Activated naive CD4-positive, alpha-beta T cell treated with anti-CD3 and anti-CD28 coated beads, Interleukin-2, amount 50 U/mL, for 24 hours (primary cell): Measurements from ENCODE around the gene PRR36.
"Not testable (repeated sequence)": the region's sequence is repeated elsewhere in the genome, so short reads cannot be mapped to it uniquely, and the experiment has no call there.

Experiments used
- H3K27ac Mint-ChIP-seq: one replicate; pipeline ENCODE4 v1.8.0; 2021; ENCODE audit warnings: mild to moderate bottlenecking, mixed read lengths
- H3K27me3 Mint-ChIP-seq: one replicate; pipeline ENCODE4 v1.8.0; 2021; ENCODE audit warnings: mixed read lengths
- H3K36me3 Mint-ChIP-seq: one replicate; pipeline ENCODE4 v1.8.0; 2021; ENCODE audit warnings: mixed read lengths
- H3K4me1 Mint-ChIP-seq: one replicate; pipeline ENCODE4 v1.8.0; 2021; ENCODE audit warnings: mixed read lengths
- H3K4me3 Mint-ChIP-seq: one replicate; pipeline ENCODE4 v1.8.0; 2021; ENCODE audit warnings: mild to moderate bottlenecking, mixed read lengths
- H3K9me3 Mint-ChIP-seq: one replicate; pipeline ENCODE4 v1.8.0; 2021; ENCODE audit warnings: mixed read lengths

PRR36 gene

GRCh38 chr19:7874076-7874896 is at the start of gene PRR36:
PRR36 (minus strand) TSS chr19:7874390; CDS start chr19:7873689, 701 bp downstream.
- H3K4me3 Mint-ChIP-seq, result peak within 1 kb of the TSS; percentile 82
- H3K36me3 Mint-ChIP-seq, result no peaks in the 10 kb centered on the region
- no peak within 1 kb of the TSS for H3K27ac Mint-ChIP-seq
- H3K27me3 Mint-ChIP-seq, result peaks cover 12% of the 10 kb centered on the region
- peaks cover 23% of the 10 kb centered on the region for H3K4me1 Mint-ChIP-seq
- H3K9me3 Mint-ChIP-seq, result no peaks in the 10 kb centered on the region

- Mint-ChIP-seq H3K36me3 (no peaks in the 10 kb centered on the region), H3K4me1 (peaks cover 33% of the 10 kb centered on the region), H3K27ac (no peak overlapping the region), H3K27me3 (peaks cover 4% of the 10 kb centered on the region), H3K4me3 (no peak overlapping the region), H3K9me3 (no peaks in the 10 kb centered on the region)
Observed at GRCh38 chr19:7923295-7924191, 49.4 kb upstream of the PRR36 start.

GRCh38 chr19:7922836-7923195 is 48.6 kb upstream of the PRR36 start:
- Mint-ChIP-seq H3K27ac (no peak overlapping the region), H3K27me3 (peaks cover 8% of the 10 kb centered on the region), H3K4me1 (peaks cover 35% of the 10 kb centered on the region), H3K4me3 (no peak overlapping the region), H3K9me3 (no peaks in the 10 kb centered on the region), H3K36me3 (no peaks in the 10 kb centered on the region)

GRCh38 chr19:7921967-7922835 is 48.0 kb upstream of the PRR36 start:
- Mint-ChIP-seq H3K4me3 (peak overlapping the region; percentile 8), H3K36me3 (no peaks in the 10 kb centered on the region), H3K27me3 (peaks cover 8% of the 10 kb centered on the region), H3K9me3 (no peaks in the 10 kb centered on the region), H3K27ac (no peak overlapping the region), H3K4me1 (peaks cover 36% of the 10 kb centered on the region)

- Mint-ChIP-seq H3K4me1 (peaks cover 37% of the 10 kb centered on the region), H3K27ac (peak overlapping the region; percentile 66), H3K27me3 (peaks cover 8% of the 10 kb centered on the region)
Observed at GRCh38 chr19:7921302-7921966, 47.2 kb upstream of the PRR36 start.

GRCh38 chr19:7920519-7921301 is 46.5 kb upstream of the PRR36 start:
- Mint-ChIP-seq H3K27ac (peak overlapping the region; percentile 66), H3K4me3 (peak overlapping the region; percentile 89), H3K27me3 (peaks cover 11% of the 10 kb centered on the region), H3K36me3 (no peaks in the 10 kb centered on the region), H3K4me1 (peaks cover 35% of the 10 kb centered on the region), H3K9me3 (no peaks in the 10 kb centered on the region)

More at GRCh38 chr19:7921302-7921966, 47.2 kb upstream of the PRR36 start:
- Mint-ChIP-seq H3K36me3 (no peaks in the 10 kb centered on the region), H3K9me3 (no peaks in the 10 kb centered on the region), H3K4me3 (peak overlapping the region; percentile 89)

GRCh38 chr19:7919610-7920518 is 45.7 kb upstream of the PRR36 start, which contains the start of gene SNAPC2:
SNAPC2 (plus strand) TSS chr19:7920338; CDS start chr19:7920367, 29 bp downstream.
- Mint-ChIP-seq H3K9me3 (no peaks in the 10 kb centered on the region), H3K4me3 (peak within 1 kb of the TSS; percentile 89), H3K4me1 (peaks cover 35% of the 10 kb centered on the region), H3K36me3 (no peaks in the 10 kb centered on the region), H3K27ac (peak within 1 kb of the TSS; percentile 66), H3K27me3 (peaks cover 15% of the 10 kb centered on the region)

GRCh38 chr19:7918615-7919421 is 44.6 kb upstream of the PRR36 start:
- peak overlapping the region; percentile 49 for H3K4me3 Mint-ChIP-seq
- H3K27me3 Mint-ChIP-seq, result peaks cover 16% of the 10 kb centered on the region
- no peaks in the 10 kb centered on the region for H3K36me3 Mint-ChIP-seq
- H3K9me3 Mint-ChIP-seq, result no peaks in the 10 kb centered on the region
- peaks cover 35% of the 10 kb centered on the region for H3K4me1 Mint-ChIP-seq
- no peak overlapping the region for H3K27ac Mint-ChIP-seq

- H3K9me3 Mint-ChIP-seq, H3K36me3 Mint-ChIP-seq, H3K27ac Mint-ChIP-seq: not testable (repeated sequence)
- Mint-ChIP-seq H3K4me3 (peak overlapping the region; percentile 49), H3K4me1 (peaks cover 35% of the 10 kb centered on the region), H3K27me3 (peaks cover 16% of the 10 kb centered on the region)
Observed at GRCh38 chr19:7918062-7918614, 43.9 kb upstream of the PRR36 start.

- Mint-ChIP-seq H3K27ac (no peak overlapping the region), H3K36me3 (peaks cover 4% of the 10 kb centered on the region), H3K4me1 (peaks cover 35% of the 10 kb centered on the region)
Observed at GRCh38 chr19:7917267-7918061, 43.3 kb upstream of the PRR36 start.

GRCh38 chr19:7916955-7917266 is 42.7 kb upstream of the PRR36 start:
- H3K4me3 Mint-ChIP-seq, result peak overlapping the region; percentile 79
- H3K27ac Mint-ChIP-seq, result no peak overlapping the region
- H3K9me3 Mint-ChIP-seq, result no peaks in the 10 kb centered on the region
- H3K4me1 Mint-ChIP-seq, result peaks cover 31% of the 10 kb centered on the region
- H3K27me3 Mint-ChIP-seq, result peaks cover 16% of the 10 kb centered on the region
- H3K36me3 Mint-ChIP-seq, result peaks cover 6% of the 10 kb centered on the region

More at GRCh38 chr19:7917267-7918061, 43.3 kb upstream of the PRR36 start:
- H3K27me3 Mint-ChIP-seq, result peaks cover 16% of the 10 kb centered on the region
- H3K9me3 Mint-ChIP-seq, result no peaks in the 10 kb centered on the region
- H3K4me3 Mint-ChIP-seq, result peak overlapping the region; percentile 79
